ENCODE measurements around the gene IDH3B.

Gene IDH3B

GRCh38 chr20:2690718-2691117 lies 26.7 kb upstream of the IDH3B start:
- Histone ChIP-seq H4K20me1 (ENCODE audit: insufficient read depth, low read length, poor library complexity, severe bottlenecking) (no peaks in the 10 kb centered on the region), H3K36me3 (ENCODE audit: insufficient read depth, low read length) (no peaks in the 10 kb centered on the region), H3K4me2 (ENCODE audit: low read depth, low read length, poor library complexity, severe bottlenecking) (no peak overlapping the region), H3K4me3 (ENCODE audit: low read length, poor library complexity, severe bottlenecking) (no peak overlapping the region), H3F3A (ENCODE audit: low read depth) (no peaks in the 10 kb centered on the region), H3K9me2 (replicated peaks; ENCODE audit: low read depth, low read length) (no peaks in the 10 kb centered on the region), H2AFZ (ENCODE audit: low read length) (no peak overlapping the region), H3K9ac (ENCODE audit: low read depth, low read length, poor library complexity, severe bottlenecking) (no peak overlapping the region), H3K4me1 (ENCODE audit: insufficient read depth, low read length, poor library complexity, severe bottlenecking) (peaks cover 17% of the 10 kb centered on the region), H3K9me3 (ENCODE audit: insufficient read depth, low read depth, low read length) (no peaks in the 10 kb centered on the region), H3K27me3 (ENCODE audit: insufficient read depth, low read length, poor library complexity, severe bottlenecking) (peaks cover 8% of the 10 kb centered on the region), H3K79me2 (ENCODE audit: insufficient read depth, low read length) (no peaks in the 10 kb centered on the region)
- no peak for TF ChIP-seq EZH2phosphoT487 (IDR thresholded peaks at IDR 0.05; ENCODE audit: borderline replicate concordance)
- TF ChIP-seq CTCF (conservative IDR thresholded peaks at IDR 0.05; ENCODE audit: low read length) = no peak

- Histone ChIP-seq H3K4me3 (ENCODE audit: low read length, poor library complexity, severe bottlenecking) (no peak overlapping the region), H3K9me3 (ENCODE audit: insufficient read depth, low read depth, low read length) (no peaks in the 10 kb centered on the region), H4K20me1 (ENCODE audit: insufficient read depth, low read length, poor library complexity, severe bottlenecking) (no peaks in the 10 kb centered on the region), H3K9me2 (replicated peaks; ENCODE audit: low read depth, low read length) (no peaks in the 10 kb centered on the region), H3K9ac (ENCODE audit: low read depth, low read length, poor library complexity, severe bottlenecking) (no peak overlapping the region), H2AFZ (ENCODE audit: low read length) (no peak overlapping the region), H3K4me1 (ENCODE audit: insufficient read depth, low read length, poor library complexity, severe bottlenecking) (peaks cover 17% of the 10 kb centered on the region), H3K36me3 (ENCODE audit: insufficient read depth, low read length) (no peaks in the 10 kb centered on the region), H3F3A (ENCODE audit: low read depth) (no peaks in the 10 kb centered on the region), H3K79me2 (ENCODE audit: insufficient read depth, low read length) (no peaks in the 10 kb centered on the region), H3K27me3 (ENCODE audit: insufficient read depth, low read length, poor library complexity, severe bottlenecking) (peaks cover 8% of the 10 kb centered on the region), H3K4me2 (ENCODE audit: low read depth, low read length, poor library complexity, severe bottlenecking) (no peak overlapping the region)
- TF ChIP-seq EZH2phosphoT487 (IDR thresholded peaks at IDR 0.05; ENCODE audit: borderline replicate concordance) (no peak), CTCF (conservative IDR thresholded peaks at IDR 0.05; ENCODE audit: low read length) (no peak)
Measured at GRCh38 chr20:2690213-2690612, 26.2 kb upstream of the IDH3B start.

- no peaks in the 10 kb centered on the region for H4K20me1 ChIP-seq (ENCODE audit: insufficient read depth, low read length, poor library complexity, severe bottlenecking)
- peaks cover 13% of the 10 kb centered on the region for H3K4me1 ChIP-seq (ENCODE audit: insufficient read depth, low read length, poor library complexity, severe bottlenecking)
- no peaks in the 10 kb centered on the region for H3K36me3 ChIP-seq (ENCODE audit: insufficient read depth, low read length)
- H3F3A ChIP-seq (ENCODE audit: low read depth) = no peaks in the 10 kb centered on the region
- peak overlapping the region; percentile 57 for H3K9ac ChIP-seq (ENCODE audit: low read depth, low read length, poor library complexity, severe bottlenecking)
- peak; percentile 90 for TF ChIP-seq CTCF (conservative IDR thresholded peaks at IDR 0.05; ENCODE audit: low read length)
- no peak for TF ChIP-seq EZH2phosphoT487 (IDR thresholded peaks at IDR 0.05; ENCODE audit: borderline replicate concordance)
- H3K4me3 ChIP-seq (ENCODE audit: low read length, poor library complexity, severe bottlenecking) = peak overlapping the region; percentile 44
- no peaks in the 10 kb centered on the region for H3K79me2 ChIP-seq (ENCODE audit: insufficient read depth, low read length)
- H3K9me3 ChIP-seq (ENCODE audit: insufficient read depth, low read depth, low read length) = no peaks in the 10 kb centered on the region
- H3K27me3 ChIP-seq (ENCODE audit: insufficient read depth, low read length, poor library complexity, severe bottlenecking) = no peaks in the 10 kb centered on the region
- no peaks in the 10 kb centered on the region for H3K9me2 ChIP-seq (replicated peaks; ENCODE audit: low read depth, low read length)
- H2AFZ ChIP-seq (ENCODE audit: low read length) = peak overlapping the region; percentile 57
- H3K4me2 ChIP-seq (ENCODE audit: low read depth, low read length, poor library complexity, severe bottlenecking) = peak overlapping the region; percentile 63
Measured at GRCh38 chr20:2688041-2688591, 24.1 kb upstream of the IDH3B start.

Data from Loucy (cell line).